Measurements from ENCODE around the gene THBS2.
"Not testable (repeated sequence)": the region's sequence is repeated elsewhere in the genome, so short reads cannot be mapped to it uniquely, and the experiment has no call there.

THBS2 gene

GRCh38 chr6:169188051-169188470 lies 65.6 kb downstream of the THBS2 start:
- in situ Hi-C loops (cut with MboI; ENCODE audit: low sequenced_read_pairs), result no loop called here

DNA sequence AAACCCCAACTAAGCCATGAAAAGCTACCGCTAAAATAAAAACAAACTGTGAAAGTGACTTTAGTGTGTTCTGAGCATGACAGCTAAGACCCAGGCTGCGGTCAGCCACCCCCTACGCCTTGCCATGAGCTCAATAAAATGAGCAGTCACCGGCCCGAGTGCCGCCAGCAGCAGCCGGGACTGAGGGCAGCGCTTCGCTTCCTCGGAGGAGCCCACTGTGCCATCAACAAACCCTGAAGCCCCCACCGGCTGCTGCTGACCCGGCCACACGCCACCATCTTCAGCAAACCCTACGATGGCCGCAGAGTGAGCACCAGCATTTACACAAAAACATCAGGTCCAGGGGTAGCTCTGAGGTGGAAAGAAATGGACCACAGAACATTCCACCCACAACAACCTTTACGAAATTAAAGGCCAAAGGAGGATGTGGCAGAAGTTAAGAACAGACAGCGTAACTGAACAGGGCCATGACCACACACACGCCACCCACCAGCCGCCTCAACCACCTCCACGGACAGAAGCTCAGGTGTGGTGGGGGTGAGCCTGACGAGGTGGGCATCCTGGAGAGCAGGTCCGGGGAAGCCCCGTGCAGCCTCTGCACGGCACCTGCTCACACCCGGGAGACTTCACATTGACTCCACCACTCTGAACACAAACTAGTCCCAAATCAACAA lies 67.0 kb downstream of the THBS2 start:
- in situ Hi-C loops (cut with MboI; ENCODE audit: low sequenced_read_pairs), result no loop called here

DNA sequence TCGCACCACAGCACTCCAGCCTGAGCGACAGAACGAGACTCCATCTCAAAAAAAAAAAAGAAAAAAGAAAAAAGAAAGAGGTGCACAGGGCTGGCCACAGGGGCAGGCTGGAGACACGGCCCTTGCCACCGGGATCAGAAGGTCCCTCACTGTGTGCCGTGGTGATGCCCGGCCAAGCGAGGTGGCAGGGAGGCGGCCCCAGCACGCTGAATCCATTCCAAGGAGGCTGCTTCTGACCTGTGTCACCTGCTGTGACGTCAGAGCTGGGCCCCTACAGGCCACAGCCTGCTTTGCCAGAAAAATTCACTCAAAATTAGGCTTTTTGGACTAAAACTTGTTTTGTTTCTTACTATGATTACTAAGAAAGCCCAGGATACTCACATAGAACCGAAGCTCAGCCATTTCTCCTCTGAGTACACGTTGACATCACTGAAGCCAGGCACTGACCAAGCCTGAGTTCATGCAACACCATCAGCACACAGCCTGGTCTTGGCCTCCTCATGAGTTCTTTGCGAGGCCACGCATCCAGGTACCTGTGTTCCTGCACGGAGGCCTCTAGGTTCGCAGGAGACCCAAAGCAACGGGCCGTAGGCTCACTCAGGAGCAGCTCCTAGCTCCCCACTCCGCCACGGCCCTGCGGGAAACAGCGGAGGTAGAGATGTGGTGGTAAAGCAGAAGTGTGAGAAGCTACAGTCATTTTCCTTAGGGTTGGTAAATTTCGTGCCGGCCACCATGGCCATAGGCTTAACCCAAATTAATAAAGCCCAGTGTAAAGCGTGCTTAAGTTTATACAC lies 67.8 kb downstream of the THBS2 start:
- in situ Hi-C loops (cut with MboI; ENCODE audit: low sequenced_read_pairs), result no loop called here

DNA sequence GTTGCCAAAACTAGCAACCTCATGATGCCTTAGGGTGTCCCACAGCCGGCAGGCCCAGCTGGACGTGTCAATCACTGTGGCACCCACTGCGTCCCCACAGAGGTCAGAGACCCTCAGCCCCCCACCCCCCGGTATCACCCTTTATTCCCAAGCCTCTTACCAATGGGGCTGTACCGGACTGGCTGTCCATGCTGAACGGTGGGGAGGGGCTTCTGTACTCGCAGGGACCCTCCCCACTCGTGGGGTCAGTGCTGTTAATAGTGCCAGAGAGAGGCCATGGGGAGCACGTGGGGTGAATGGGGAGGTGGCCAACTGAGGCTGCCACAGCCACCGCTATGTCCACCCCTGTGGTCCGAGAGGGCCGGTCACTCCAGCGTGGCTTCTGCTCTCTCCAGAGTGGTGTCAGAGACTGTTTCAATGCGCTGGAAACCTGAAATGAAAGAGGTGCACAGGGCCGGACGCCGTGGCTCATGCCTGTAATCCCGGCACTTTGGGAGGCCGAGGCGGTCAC lies 68.6 kb downstream of the THBS2 start:
- in situ Hi-C loops (cut with MboI; ENCODE audit: low sequenced_read_pairs), result no loop called here

- in situ Hi-C loops (cut with MboI; ENCODE audit: low sequenced_read_pairs), result no loop called here
These were observed 69.2 kb downstream of the THBS2 start for GRCh38 chr6:169184419-169184818.

GRCh38 chr6:169183233-169183632 lies 70.4 kb downstream of the THBS2 start:
- in situ Hi-C loops (cut with MboI; ENCODE audit: low sequenced_read_pairs), result no loop called here

DNA sequence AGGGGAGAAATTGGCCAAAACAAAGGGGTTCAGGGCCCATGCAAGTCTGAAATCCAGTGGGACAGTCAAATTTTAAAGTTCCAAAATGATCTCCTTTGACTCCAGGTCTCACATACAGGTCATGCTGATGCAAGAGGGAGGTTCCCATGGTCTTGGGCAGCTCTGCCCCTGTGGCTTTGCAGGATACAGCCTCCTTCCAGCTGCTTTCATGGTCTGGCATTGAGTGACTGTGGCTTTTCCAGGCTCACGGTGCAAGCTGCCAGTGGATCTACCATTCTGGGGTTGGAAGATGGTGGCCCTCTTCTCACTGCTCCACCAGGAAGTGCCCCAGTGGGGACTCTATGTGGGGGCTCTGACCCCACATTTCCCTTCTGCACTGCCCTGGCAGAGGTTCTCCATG lies 73.8 kb downstream of the THBS2 start:
- in situ Hi-C loops (cut with MboI; ENCODE audit: low sequenced_read_pairs), result not testable (repeated sequence)

- in situ Hi-C loops (cut with MboI; ENCODE audit: low sequenced_read_pairs), result no loop called here
These were observed 76.0 kb downstream of the THBS2 start for GRCh38 chr6:169177516-169178166.

DNA sequence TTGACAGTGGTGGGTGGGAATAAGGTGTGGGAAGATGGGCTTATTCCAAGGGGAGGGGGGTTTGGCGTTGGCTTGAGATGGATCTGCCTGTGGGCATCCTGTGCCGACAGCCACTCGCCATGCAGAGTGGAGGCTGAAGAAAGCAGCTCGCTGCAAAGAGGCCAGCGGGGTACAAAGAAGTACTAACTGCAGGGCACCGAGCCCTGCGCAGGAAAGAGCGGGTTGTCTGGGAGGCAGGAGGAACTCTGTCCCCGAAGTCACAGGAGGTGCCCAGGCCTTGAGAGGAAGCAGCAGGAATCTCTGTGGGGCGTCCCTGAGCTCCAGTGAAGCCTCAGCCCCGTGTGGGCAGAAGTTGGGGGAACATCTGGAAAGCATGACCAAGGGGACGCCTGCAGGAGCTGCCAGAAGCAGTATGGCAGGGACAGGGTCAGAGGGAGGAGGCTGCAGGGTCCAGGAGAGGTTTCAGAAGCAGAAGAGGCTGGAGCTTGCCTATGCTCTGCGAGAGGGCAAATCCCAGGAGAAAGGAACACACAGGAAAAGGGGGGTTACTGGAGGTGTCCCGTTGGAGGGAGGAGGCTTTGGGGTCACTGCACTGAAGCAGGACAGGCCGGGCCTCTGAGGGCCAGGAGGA lies 77.2 kb downstream of the THBS2 start:
- in situ Hi-C loops (cut with MboI; ENCODE audit: low sequenced_read_pairs), result no loop called here

DNA sequence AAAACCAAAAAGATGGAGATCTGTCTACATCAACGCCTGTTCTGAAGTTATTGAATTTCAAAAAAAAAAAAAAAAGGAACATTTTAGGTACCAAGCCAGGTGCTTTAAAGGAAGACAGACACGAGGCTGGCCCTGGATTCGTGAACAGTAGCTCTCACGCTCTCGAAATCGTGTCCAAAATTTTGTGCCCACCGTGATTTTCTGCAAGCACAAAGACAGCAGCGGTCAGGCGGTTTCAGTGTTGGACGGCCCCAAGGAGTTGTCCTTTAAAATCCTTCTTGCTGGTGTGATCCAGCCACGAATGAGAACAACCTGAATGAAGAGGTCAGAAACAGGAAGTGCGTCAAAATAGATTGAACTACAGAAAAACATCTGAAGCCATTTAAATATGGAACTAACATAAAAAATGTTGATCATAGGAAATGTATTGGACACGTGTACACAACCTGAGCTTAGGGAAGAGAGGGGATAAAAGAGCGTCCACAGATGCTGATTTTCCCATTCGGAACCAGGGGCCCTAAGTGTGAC lies 78.2 kb downstream of the THBS2 start:
- in situ Hi-C loops (cut with MboI; ENCODE audit: low sequenced_read_pairs), result no loop called here

DNA sequence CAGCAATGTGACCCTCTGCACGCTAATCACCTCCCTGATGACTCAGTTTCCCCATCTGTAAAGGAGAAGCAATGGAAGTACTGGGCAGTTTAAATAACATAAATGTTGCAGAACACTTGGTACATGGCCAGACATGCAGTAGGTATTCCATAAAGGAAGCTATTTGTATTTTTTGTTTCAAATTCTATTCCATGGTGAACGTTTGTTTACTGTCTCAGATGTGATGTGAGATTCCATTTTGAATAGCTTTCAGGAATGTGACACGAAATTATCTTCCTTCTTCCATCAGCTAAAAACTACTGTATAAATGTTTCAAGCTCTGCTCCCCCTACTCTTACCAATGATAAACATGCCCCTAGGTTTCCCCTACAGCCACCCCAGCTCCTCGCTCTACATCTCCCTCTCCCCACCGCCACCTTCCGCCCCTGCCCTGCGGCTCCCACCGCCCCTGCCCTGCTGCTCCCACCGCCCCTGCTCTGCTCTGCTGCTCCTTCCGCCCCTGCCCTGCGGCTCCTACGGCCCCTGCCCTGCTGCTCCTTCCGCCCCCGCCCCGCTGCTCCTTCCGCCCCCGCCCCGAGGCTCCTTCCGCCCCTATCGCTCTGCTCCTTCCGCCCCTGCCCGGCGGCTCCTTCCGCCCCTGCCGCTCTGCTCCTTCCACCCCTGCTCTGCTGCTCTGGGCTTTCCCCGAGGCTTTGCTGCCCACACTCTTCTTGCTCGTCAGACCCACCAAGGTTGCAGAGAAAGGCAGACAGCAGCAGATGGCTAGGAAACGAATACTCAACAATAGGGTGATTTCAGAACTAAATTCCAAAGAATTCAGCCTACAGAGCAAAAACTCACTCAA lies 78.9 kb downstream of the THBS2 start:
- in situ Hi-C loops (cut with MboI; ENCODE audit: low sequenced_read_pairs), result no loop called here

DNA sequence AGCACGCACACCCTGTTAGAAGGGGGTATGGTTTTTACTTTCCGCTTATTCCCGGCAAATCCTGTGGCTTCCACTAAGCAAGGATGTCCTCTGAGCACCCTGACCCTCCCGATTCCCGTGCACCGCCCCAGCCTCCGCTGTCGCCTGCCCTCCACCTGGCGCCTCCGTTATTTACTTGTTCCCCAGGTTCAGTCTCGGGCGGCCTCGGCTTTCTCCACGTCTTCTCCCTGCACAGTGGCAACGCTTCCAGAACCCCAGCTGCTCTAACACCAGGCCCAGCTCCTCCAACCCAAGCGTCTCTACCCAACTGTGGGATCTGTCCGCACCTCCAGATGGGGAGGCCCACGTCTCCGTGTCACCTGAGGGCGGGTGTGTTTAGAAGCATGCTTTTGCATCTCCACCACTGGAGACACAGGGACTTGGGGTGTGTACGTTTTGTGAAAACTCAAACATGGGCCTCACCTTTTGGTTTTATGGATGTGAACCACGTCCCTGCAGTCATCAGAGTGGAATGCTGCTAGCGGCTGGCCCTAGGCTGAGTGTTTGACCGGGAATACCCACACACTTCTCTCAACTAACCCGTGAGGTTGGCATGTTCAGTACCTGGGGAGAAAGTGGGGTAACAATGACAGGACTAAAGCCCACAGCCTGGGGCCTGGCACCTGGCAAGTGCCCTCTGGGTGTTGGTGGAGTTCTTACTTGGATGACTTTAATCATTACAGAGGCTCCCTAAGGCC lies 79.9 kb downstream of the THBS2 start:
- in situ Hi-C loops (cut with MboI; ENCODE audit: low sequenced_read_pairs), result no loop called here

- in situ Hi-C loops (cut with MboI; ENCODE audit: low sequenced_read_pairs), result no loop called here
These were observed 80.7 kb downstream of the THBS2 start for GRCh38 chr6:169172946-169173345.

DNA sequence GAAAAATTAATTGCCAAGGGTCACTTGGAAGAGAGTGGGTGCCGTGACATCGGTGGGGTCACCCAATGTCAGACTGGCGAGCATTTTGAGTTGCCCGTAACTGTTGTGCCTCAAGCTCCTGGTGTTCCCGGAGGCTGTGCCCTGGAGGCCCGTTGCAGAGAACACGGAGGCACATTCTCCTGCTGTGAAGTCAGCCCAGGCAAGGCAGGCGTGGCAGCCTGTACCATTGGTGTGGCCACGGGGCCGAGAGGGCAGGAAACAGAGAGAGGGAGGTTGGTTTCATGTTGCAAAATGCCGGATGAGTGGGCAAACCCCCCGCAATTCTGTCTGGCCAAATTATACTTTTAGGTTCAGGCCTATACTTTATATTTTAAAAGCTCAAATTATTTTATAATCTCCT lies 81.2 kb downstream of the THBS2 start:
- in situ Hi-C loops (cut with MboI; ENCODE audit: low sequenced_read_pairs), result no loop called here

DNA sequence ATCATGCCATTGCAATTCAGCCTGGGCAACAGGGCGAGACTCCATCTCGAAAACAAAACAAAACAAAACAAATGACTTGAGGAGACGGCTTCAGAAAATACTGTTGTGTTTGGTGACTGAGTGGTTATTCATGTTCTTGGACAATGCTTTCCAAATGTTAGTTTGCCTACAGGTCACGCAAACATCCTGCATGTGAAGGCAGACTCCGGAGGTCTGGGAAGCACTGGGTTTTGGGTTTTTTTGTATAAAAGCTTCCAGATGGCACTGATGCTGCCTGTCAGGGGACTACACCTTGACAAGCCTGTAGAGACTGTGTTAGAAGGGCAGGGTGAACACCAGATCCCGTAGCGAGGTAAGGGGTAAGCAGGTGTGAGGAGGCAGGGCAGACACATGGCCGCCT lies 81.7 kb downstream of the THBS2 start:
- in situ Hi-C loops (cut with MboI; ENCODE audit: low sequenced_read_pairs), result no loop called here

- in situ Hi-C loops (cut with MboI; ENCODE audit: low sequenced_read_pairs), result no loop called here
These were observed 82.6 kb downstream of the THBS2 start for GRCh38 chr6:169171016-169171415.

GRCh38 chr6:169170583-169170955 lies 83.1 kb downstream of the THBS2 start:
- in situ Hi-C loops (cut with MboI; ENCODE audit: low sequenced_read_pairs), result no loop called here

- in situ Hi-C loops (cut with MboI; ENCODE audit: low sequenced_read_pairs), result no loop called here
These were observed 83.6 kb downstream of the THBS2 start for GRCh38 chr6:169169941-169170582.

- in situ Hi-C loops (cut with MboI; ENCODE audit: low sequenced_read_pairs), result no loop called here
These were observed 84.3 kb downstream of the THBS2 start for GRCh38 chr6:169169375-169169774.
